ENCODE measurements around the gene MS4A2. TPM values are rescaled to one million over a fixed set of nuclear protein-coding genes. Genes with fewer than 3 reads are reported as not detected.

The MS4A2 gene
- total RNA-seq (2014; rRNA removed; shearing (Covaris generic)): not detected in 2 replicates

GRCh38 chr11:60088364-60088763, at the start of gene MS4A2:
Gene MS4A2, plus strand, starts transcription at chr11:60088664. Its CDS starts 102 bp downstream, at chr11:60088766.

GRCh38 chr11:60040109-60040508, 48.4 kb upstream of the MS4A2 start, which contains the start of gene OOSP2:
Gene OOSP2, plus strand, starts transcription at chr11:60040409. Its CDS starts 51 bp downstream, at chr11:60040460.

GRCh38 chr11:60056349-60056969, 32.0 kb upstream of the MS4A2 start, which contains the start of gene MS4A3:
Gene MS4A3, plus strand, starts transcription at chr11:60056665. Its CDS starts 4,496 bp downstream, at chr11:60061161.

Other genes with a start within 250 kb of the MS4A2 start
- gene CBLIF, start 243.2 kb upstream of the MS4A2 start, total RNA-seq (2014; rRNA removed; shearing (Covaris generic)): not detected in 2 replicates
- gene TCN1, start 222.2 kb upstream of the MS4A2 start, total RNA-seq (2014; rRNA removed; shearing (Covaris generic)): 2.2 and 8.6 TPM in 2 replicates
- not detected in 2 replicates for gene OOSP3, start 209.9 kb upstream of the MS4A2 start, total RNA-seq (2014; rRNA removed; shearing (Covaris generic))
- gene OOSP1, start 150.2 kb upstream of the MS4A2 start, total RNA-seq (2014; rRNA removed; shearing (Covaris generic)): not detected in 2 replicates
- not detected in 2 replicates for gene OOSP4A, start 124.6 kb upstream of the MS4A2 start, total RNA-seq (2014; rRNA removed; shearing (Covaris generic))
- gene OOSP4B, start 71.5 kb upstream of the MS4A2 start, total RNA-seq (2014; rRNA removed; shearing (Covaris generic)): not detected in 2 replicates
- not detected in 2 replicates for gene OOSP2, start 48.3 kb upstream of the MS4A2 start, total RNA-seq (2014; rRNA removed; shearing (Covaris generic))
- gene MS4A3, start 32.0 kb upstream of the MS4A2 start, total RNA-seq (2014; rRNA removed; shearing (Covaris generic)): not detected in 2 replicates
- not detected in 2 replicates for gene MS4A6A, start 94.4 kb downstream of the MS4A2 start, total RNA-seq (2014; rRNA removed; shearing (Covaris generic))
- not detected in 2 replicates for gene MS4A4E, start 154.5 kb downstream of the MS4A2 start, total RNA-seq (2014; rRNA removed; shearing (Covaris generic))
- gene MS4A4A, start 192.0 kb downstream of the MS4A2 start, total RNA-seq (2014; rRNA removed; shearing (Covaris generic)): not detected in 2 replicates
- not detected in 2 replicates for gene MS4A6E, start 238.6 kb downstream of the MS4A2 start, total RNA-seq (2014; rRNA removed; shearing (Covaris generic))

All from A375 (cell line).